Fibroblast of mammary gland (primary cell): Measurements from ENCODE around the gene ATP1B4.
A peak's percentile ranks its signal among the peaks of the same experiment; 100 is the strongest.

Source experiments
- DNase-seq: peaks from one replicate; pipeline ENCODE4 v3.0.0-alpha.2; 2010; ENCODE audit warnings: low read depth
- H3K4me3 ChIP-seq: 2 replicates; pipeline ENCODE4 v1.5.1; 2011; ENCODE audit warnings: low read depth, mild to moderate bottlenecking, low read length, moderate library complexity; ENCODE audit not compliant: control insufficient read depth
- CTCF ChIP-seq: conservative IDR thresholded peaks from 2 replicates; pipeline ENCODE4 v1.5.1; 2011; ENCODE audit warnings: low read depth, low read length, inconsistent platforms; ENCODE audit not compliant: control insufficient read depth, insufficient read depth

The ATP1B4 gene

DNA sequence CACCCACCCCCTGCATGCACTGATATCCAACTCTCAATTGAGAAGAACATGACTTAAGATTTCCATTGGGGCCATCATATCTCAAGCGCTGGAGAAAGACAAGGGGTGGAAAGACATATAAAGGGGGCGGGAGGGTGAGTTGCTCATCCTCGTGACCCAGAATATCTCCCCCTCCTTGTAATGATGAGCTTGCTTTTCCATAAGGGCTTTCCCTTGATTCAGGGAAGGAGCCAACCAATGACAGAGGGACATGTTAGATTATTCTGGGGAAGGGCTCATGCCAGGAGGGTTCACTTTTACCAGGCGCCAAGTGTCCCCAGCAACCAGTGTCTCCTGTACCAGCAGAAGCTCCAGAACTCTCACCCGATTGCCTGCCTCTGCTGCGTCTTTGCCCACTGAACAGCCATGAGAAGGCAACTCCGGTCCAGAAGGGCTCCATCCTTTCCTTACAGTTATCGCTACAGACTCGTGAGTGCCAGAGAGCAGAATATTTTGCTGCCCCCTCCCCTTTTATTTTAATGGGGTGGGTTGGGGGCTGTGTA is at the start of gene ATP1B4:
Gene ATP1B4 (plus strand): TSS at position 326 of the 542 bp plus-strand sequence. CDS start 80 bp downstream, at position 406.
- no peak for DNase-seq
- H3K4me3 ChIP-seq = no peak within 1 kb of the TSS
- no peak for TF ChIP-seq CTCF

DNA sequence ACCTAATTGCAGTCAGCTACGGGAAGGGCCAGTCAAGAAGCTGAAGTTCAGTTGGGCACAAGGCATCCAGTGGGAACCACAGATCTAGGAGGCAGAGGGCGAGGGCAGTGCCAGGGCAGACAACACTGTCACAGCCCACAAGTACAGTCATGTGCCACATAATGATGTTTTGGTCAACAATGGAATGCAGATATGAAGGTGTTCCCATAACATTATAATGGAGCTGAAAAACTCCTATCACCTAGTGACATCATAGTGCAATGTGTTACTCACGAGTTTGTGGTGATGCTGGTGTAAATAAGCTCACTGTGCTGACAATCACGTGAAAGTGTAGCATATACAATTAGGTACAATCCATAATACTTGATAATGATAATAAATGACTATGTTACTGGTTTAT is 46.1 kb upstream of the ATP1B4 start:
- no peak for TF ChIP-seq CTCF
- no peak for DNase-seq
- no peak overlapping the region for H3K4me3 ChIP-seq

DNA sequence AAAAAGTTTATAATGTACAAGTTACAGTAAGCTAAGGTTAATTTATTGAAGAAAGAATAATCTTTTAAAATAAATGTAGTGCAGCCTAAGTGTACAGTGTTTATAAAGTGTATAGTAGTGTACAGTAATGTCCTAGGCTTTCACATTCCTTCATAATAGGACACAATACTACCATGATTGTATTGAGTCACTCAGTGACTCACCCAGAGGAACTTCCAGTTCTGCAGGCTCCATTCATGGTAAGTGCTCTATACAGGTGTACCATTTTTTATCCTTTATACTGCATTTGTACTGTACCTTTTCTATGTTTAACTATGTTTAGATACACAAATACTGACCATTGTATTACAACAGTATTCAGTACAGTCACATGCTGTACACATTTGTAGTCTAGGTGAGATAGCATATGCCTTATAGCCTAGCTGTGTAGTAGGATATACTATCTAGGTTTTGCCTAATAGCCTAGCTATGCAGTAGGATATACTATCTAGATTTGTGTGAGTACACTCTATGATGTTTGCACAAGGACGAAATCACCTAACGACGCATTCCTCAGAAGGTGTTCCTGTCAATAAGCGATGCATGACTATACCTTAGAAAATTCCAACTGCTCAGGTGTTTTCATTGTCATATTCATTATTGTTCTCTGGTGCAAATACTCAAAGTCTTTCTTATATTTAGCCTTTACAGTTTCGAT is 45.2 kb upstream of the ATP1B4 start:
- peak; percentile 42 for DNase-seq
- TF ChIP-seq CTCF = no peak
- no peak overlapping the region for H3K4me3 ChIP-seq

DNA sequence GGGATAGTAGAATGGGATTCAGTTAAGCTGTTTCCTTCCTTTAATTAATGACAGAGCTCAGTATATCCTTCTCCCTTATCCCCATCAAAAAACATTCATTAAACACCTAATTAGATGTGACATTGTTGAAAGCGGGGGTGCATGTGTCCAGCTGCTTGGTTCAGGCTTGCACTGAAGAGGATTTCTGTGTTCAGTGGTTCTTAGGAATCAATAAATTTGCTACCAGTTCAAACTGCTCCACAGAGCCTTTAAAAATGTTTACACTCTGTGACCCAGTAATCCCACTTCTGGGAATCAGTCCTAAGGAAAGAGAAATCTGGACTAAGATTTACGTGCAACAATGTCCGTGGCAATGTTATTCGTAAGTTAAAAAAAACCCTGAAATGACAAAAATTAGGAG is 43.5 kb upstream of the ATP1B4 start:
- no peak for TF ChIP-seq CTCF
- no peak overlapping the region for H3K4me3 ChIP-seq
- no peak for DNase-seq

- no peak for DNase-seq
- TF ChIP-seq CTCF = no peak
- no peak overlapping the region for H3K4me3 ChIP-seq
These were observed 40.2 kb upstream of the ATP1B4 start for GRCh38 chrX:120321520-120322281.

- DNase-seq = no peak
- no peak overlapping the region for H3K4me3 ChIP-seq
- no peak for TF ChIP-seq CTCF
These were observed 30.8 kb upstream of the ATP1B4 start for GRCh38 chrX:120331116-120331515.
